Hippocampal formation (tissue), 2 donors: ENCODE measurements around the gene ZBTB9.

Experiments
- DNase-seq, 2 donors: peaks; one replicate each; lab custom pipeline; 2025; lab: John Stamatoyannopoulos, UW

ZBTB9 gene, protein sequence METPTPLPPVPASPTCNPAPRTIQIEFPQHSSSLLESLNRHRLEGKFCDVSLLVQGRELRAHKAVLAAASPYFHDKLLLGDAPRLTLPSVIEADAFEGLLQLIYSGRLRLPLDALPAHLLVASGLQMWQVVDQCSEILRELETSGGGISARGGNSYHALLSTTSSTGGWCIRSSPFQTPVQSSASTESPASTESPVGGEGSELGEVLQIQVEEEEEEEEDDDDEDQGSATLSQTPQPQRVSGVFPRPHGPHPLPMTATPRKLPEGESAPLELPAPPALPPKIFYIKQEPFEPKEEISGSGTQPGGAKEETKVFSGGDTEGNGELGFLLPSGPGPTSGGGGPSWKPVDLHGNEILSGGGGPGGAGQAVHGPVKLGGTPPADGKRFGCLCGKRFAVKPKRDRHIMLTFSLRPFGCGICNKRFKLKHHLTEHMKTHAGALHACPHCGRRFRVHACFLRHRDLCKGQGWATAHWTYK

DNA sequence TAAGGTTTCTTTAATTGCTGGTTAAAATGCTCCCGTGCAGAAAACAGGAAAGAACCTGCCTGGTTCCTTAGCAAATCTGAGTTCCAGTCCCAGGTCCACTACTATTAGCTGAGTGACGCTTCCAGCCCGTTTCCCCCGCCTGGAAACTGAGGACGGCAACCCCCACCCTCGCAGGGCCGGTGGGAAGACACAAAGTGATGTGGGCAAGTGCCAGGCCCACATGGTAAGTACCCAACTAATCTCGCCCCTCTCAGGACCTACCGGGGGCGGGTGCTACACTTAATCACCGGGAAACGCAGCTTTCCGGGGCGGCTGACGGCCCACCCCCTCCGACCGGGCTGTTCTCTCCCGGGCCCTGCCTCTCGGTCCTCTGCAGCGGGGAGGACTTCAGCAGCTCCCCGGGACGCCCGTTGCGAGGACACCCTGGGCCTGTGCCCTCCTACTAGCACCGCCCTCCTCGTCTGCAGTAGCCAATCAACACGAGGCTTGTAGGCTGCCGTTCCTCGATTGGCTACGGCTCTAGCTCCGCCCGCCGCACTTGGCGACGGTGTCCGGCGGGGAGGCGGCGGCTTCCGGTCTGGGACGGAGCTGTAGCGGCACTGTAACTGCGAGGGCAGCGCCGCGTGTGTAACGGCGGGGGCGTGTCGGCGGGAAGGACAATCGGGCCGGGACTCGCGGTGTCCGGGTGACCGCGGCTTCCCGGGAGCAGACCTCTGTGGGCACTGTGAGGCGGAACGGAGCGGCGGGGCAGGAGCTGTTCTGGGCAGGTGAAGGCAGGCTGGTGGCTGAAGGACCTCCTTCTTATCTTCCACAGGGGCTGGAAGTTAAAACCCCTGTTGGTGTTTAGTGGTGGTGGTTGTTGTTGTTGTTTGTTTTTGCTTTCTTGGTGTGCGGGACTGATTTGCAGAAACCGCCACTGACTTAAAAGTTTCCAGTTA, at the start of gene ZBTB9:
Gene ZBTB9 (plus strand): TSS at position 568 of the 938 bp plus-strand sequence. CDS start 525 bp downstream, outside the sequence.
- peak; percentile 92 to 97 for DNase-seq

DNA sequence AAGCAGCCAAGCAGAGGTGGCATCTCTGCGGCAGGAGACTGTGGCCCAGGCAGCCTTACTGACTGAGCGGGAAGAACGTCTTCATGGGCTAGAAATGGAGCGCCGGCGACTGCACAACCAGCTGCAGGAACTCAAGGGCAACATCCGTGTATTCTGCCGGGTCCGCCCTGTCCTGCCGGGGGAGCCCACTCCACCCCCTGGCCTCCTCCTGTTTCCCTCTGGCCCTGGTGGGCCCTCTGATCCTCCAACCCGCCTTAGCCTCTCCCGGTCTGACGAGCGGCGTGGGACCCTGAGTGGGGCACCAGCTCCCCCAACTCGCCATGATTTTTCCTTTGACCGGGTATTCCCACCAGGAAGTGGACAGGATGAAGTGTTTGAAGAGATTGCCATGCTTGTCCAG, 49.5 kb upstream of the ZBTB9 start:
- DNase-seq: no peak

DNA sequence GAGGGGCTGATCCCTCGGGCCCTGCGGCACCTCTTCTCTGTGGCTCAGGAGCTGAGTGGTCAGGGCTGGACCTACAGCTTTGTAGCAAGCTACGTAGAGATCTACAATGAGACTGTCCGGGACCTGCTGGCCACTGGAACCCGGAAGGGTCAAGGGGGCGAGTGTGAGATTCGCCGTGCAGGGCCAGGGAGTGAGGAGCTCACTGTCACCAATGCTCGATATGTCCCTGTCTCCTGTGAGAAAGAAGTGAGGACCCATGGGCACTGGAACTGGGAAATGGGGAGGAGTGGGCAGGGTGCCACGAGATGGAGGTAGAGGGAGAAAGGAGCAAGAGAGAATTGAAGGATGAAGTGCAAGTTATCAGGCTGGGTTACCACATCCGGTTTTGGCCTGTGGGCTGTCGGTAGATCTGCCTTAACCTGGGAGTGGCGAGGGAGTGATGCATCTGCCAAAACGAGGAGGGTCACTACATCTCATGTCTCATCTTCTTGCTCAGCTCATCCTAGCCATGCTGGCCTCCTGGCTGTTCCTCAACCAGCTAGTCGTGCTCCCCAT, 48.9 kb upstream of the ZBTB9 start:
- no peak for DNase-seq

DNA sequence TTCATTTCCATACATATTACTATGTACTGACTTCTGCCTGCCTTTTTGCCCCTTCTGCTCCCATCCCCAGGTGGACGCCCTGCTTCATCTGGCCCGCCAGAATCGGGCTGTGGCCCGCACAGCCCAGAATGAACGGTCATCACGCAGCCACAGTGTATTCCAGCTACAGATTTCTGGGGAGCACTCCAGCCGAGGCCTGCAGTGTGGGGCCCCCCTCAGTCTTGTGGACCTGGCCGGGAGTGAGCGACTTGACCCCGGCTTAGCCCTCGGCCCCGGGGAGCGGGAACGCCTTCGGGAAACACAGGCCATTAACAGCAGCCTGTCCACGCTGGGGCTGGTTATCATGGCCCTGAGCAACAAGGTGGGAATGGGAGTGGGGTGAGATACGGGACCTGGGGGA, 48.2 kb upstream of the ZBTB9 start:
- DNase-seq: no peak

DNA sequence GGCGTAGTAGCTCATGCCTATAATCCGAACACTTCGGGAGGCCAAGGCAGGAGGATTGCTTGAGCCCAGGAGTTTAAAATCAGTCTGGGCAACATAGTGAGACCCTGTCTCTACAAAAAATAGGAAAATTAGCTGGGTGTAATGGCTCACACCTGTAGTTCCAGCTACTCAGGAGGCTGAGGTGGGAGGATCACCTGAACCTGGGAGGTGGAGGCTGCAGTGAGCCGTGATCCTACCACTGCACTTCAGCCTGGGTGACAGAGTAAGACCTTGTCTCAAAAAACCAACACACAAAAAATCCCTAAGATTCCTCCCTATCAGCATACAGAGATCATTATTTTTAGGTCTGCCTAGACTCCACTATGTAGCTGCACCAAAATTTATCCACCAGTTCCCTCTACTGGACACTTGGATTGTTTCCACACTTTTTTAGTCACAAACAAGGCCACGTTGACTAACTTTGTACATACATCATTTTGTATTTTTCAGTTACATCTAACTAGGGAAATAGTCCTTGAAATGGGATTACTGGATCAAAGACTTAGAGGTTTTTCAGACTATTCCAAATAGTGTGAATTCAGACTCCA, 47.2 kb upstream of the ZBTB9 start:
- no peak for DNase-seq

DNA sequence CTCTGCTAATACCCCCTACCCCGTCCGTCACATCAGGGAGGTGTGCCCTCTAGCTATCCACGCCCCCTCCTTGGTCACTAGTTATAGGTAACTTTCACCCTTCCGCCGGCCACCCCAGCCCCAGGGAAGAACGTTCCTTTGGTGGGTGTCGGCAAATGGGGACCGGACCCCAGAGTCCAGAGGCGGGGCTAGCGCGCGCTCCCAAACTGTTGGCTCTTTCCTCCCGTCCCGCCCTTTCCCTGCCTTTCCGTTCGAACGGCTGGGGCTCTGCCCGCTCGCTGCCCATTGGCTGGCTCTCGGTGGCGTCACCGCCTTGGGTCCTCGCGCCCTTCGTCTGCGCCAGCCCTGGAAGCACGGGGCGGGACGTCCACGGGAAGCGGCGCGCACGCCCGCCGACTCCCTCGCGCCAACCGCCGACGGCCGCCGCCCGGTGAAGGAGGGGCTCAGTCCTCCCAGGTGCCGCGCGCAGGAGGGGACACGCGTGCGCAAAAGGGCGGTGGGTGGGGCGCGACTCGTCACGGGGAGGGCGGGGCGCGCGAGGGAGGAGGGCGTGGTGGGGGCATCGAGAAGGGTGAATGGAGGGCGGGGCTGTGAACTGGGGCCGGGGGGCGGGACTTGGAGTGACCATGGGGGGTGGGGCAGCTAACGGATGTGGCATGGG, 44.2 kb upstream of the ZBTB9 start:
- DNase-seq: peak; percentile 93 to 97

DNA sequence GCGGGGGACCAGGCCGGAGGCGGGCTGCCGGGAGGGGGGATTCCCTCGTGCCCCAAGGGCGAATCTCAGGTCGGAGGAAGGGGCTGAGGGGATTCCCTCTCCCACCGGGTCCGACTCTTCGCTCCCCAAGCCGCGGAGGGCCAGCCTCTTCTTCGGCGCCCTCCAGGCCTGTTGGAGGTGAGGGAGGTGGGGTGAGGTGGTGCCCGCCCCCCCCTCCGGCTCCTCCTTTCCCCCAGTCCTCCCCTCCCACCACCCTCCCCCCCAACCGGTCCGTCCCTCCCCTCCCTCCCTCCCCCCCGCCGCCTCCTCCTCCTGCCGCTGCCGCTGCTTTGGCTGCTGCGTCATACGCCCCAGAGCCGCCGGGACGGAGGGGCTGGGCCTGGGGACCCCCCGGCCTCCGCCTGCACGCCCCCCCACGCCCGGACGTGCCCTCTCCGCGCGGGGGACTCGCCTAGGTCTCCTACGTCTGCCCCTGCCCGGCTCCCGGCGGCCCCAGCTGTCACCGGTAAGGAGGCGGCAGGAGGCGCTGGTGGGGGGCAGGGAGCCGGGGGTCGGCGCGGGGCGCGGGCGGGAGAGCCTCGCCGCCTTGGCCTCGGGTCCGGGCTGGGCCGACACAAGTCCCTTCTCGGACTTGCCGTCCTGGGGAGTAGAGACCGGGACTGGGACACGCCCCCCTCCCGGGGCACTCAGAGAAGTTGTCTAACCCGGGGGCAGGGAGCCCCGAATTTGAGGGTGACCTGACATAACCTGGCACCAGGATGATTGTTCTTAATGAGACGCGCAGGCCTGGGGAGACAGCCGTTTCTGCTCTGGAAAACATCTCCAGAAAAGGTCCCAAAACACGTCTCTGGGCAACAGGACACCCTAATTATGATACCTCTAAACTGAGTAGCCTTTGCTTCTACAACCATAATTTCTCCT, 43.4 kb upstream of the ZBTB9 start, which contains the start of gene PHF1:
Gene PHF1 (plus strand): TSS at position 304 of the 921 bp plus-strand sequence. CDS start 1,250 bp downstream, outside the sequence.
- peak in 1 of 2 donors; percentile 80 for DNase-seq

DNA sequence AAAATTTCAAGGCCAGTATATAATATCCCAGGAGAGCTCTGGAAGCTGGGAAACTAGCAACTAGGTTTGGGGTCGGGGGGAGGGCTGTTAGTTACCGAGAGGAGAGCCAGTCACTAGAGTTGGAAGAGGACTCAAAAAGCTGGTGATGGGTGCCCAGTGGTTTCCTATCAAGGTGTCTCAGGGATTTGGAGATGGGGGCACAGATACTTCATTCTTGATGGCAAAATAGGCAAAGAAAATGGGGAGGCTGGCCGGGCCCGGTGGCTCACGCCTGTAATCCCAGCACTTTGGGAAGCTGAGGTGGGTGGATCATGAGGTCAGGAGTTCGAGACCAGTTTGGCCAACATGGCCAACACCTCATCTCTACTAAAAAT, 42.8 kb upstream of the ZBTB9 start:
- no peak for DNase-seq

DNA sequence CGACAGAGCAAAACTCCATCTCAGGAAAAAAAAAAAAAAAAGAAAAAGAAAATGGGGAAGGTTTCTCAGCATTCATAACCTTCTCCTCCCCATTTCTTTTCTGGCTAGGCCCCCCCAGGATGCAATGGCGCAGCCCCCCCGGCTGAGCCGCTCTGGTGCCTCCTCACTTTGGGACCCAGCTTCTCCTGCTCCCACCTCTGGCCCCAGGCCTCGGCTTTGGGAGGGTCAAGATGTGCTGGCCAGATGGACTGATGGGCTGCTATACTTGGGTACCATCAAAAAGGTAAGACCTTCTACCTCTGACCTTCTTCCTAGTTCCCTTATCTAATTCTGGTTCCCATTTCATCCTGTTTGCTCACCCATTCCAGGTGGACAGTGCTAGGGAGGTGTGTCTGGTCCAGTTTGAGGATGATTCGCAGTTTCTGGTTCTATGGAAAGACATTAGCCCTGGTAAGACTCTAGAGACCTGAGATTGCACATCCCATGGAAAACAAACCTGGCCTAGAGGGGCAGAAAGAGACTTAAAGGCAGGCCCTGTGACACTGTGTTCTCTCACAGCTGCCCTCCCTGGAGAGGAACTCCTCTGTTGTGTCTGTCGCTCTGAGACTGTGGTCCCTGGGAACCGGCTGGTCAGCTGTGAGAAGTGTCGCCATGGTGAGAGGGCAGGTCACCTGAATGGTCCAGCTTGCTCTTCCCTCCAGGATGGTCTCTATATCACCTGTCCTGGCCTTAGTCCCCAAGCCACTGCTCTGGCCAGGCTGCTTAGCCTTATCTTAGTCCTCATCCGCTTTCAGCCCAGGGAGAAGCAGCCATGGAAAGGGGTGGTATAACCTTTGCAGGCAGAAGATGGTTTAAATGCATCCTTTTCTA, 42.0 kb upstream of the ZBTB9 start:
- no peak for DNase-seq

DNA sequence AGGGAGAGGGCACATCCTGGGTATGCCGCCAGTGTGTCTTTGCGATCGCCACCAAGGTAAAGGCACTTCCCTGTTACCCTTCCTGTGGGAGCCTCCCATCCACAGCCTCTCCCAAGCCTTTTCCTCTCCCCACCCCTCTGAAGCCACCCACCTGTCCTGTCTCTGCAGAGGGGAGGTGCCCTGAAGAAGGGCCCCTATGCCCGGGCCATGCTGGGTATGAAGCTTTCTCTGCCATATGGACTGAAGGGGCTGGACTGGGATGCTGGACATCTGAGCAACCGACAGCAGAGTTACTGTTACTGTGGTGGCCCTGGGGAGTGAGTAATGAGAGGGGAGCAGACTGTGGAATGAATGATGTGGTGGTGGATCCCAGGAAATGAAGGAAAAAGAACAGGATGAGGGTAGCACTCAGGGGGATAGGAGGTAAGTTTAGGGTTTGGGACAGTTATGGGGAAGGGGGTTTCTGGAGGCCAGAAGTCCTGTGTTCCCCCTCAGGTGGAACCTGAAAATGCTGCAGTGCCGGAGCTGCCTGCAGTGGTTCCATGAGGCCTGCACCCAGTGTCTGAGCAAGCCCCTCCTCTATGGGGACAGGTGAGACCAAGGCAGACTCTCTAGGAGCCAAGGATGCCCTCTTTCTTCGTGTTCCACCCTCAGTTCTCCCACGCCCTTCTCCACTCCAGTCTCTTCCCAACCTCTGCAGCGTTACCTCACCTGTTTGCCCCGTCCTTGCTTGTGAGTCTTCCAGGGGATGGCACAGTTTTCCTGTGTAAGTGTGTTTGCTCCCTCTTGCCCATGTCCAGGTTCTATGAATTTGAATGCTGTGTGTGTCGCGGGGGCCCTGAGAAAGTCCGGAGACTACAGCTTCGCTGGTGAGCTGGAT, 40.9 kb upstream of the ZBTB9 start:
- no peak for DNase-seq

DNA sequence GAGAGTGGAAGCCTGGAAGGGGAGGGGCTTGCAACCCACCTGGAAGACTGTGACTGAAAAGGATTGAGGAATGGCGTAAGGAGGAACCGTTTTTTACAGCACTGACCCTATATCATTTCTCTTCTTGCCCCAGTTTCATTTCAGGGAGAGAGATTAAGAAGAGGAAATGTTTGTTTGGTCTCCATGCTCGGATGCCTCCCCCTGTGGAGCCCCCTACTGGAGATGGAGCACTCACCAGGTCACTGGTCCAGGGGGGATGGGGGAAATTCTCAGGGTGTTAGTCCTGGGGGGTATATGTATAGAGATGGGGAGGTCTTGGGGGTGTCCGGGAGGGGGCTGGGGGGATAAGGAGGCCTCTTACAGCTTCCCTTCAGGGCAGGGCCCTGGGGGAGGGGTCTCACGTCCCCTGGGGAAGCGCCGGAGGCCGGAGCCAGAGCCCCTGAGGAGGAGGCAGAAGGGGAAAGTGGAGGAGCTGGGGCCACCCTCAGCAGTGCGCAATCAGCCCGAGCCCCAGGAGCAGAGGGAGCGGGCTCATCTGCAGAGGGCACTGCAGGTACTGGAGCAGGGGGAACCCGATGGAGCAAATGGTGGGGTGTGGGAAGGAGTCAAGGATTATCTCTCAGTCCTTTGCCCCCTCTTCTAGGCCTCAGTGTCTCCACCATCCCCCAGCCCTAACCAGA, 39.6 kb upstream of the ZBTB9 start:
- DNase-seq: no peak

DNA sequence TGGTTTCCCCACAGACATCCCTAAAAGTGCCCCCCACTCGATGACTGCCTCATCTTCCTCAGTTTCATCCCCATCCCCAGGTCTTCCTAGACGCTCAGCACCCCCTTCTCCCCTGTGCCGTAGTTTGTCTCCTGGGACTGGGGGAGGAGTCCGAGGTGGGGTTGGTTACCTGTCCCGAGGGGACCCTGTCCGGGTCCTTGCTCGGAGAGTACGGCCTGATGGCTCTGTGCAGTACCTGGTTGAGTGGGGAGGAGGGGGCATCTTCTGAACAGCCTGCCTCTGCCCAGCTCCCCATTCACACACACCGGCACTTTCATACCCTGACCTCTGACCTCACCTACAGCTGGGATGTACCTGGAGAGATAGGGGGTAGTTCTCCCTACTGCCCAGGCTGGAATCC, 38.5 kb upstream of the ZBTB9 start:
- no peak for DNase-seq

DNA sequence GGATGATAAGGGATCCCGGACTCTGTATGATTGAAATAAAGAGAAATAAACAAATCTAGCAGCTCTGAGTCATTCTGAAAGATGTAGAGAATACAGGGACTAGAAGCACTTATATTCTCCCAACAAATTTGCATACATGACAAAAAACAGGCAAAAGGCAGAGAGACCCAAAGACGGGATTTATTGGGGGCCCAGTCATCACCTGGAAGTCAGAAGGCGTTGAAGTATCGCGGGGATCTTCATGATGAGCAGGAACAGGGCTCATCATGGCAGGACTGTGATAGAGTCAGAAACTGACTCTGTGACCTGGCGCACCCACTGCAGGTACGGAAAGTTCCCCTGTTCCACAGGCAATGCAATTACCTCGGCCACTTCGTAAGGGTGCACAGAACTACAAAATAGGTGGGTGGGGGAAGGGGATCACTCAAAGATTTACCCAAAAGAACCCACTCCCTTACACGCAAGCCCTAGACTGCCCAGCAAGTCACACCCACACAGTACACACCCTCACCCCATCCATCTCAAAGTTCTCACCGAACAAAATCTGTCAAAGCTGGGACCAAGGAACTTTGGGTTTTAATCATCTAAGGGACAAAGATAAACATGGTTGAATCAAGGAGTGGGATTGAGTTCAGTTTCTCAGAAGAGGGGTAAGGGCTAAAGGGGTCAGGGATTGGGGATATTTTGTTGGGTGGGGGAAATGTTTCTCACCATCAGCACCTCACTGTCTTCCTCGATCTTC, 37.8 kb upstream of the ZBTB9 start:
- no peak for DNase-seq

DNA sequence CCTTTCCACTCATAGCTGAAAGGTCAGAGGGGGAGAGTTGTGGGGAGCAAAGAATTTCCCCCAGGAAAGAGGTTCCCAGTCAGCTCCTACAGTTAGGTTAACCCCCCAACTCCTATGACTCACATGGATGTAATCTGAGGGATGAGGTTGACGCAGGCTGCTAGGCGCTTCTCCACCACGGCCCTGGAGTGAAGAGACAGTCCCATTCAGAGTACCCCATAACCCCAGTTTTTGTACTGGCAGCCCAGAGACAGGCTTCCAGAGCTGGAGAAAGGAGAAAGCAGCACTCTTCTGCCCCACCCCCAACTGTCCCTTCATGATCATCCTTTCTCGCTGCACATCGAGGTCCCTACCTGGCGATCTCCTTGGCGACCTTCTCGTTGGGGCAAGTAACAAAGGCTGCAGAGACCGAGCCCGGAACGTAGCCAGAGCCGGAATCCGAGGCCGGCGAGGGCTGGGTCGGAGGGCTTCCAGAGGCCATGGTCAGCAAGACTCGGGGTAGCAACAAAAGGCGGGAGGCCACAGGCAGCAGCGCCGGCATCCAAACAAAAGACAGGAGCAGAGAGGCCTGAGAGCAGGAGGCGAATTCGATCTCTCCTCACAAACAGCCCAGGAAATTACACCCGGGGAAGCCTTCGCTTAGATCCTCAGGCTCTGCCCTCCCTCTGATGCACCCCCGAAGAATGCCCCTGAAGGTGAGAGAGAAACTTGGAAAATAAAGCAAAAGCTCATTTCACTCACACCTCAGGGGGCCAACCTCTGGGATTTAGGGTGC, 37.1 kb upstream of the ZBTB9 start:
- DNase-seq: no peak

DNA sequence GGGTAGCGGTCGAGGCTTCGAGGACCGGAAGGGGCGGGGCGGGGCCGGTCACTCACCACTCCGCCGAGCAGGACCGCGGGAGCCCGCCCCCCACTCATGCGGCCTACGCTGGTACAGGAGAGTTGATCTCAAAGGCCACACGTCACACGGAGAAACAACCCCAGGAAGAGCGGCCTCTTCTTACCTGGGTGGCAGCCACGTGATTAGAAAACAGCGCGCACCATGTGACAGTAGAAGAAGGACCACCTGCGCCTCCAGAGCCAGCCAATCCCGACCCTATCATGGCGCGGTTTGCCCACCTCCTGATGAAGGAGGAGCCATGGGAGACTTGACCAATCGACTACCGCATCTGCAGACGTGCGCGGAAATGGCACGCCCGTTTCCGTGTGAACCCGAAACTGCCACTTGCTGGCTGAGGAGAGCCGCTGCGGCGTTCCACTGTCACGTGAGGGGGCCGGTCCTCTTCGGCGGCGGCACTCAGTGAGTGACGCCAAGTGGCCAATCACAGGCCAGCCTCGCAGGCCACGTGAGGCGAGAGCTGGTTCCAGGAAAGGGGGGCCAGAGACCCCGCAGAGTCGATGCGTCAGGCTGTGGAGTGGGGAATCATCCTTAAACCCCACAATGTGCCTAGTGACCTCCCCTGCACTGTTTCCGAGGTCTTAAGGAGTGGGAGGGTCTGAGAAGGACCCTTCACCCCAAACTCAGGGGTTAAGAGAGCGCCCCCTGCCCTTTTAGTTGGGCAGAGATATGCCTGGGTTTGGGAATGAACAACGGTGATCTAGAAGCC, 36.3 kb upstream of the ZBTB9 start, which contains the start of gene CUTA:
Gene CUTA (minus strand): TSS at position 205 of the 787 bp plus-strand sequence. CDS start 107 bp downstream, at position 98.
- peak; percentile 99 for DNase-seq
